K562 (cell line): ENCODE results near the gene STIL.

Experiments
- CBX3 ChIP-seq, 2 experiments: IDR thresholded peaks; 1 replicate in 1 of 2; 2 replicates in 1 of 2; pipeline ENCODE4 v1.6.1; 2012; ENCODE audit warnings: inconsistent platforms in 2 of 2, low read length in 2 of 2, borderline replicate concordance in 1 of 2, control low read depth in 1 of 2
- NR2C2 ChIP-seq, 2 experiments: fragments of 200-800 bp in 1 of 2; sonication (Bioruptor generic) in 1 of 2; sonication (generic) in 1 of 2; formaldehyde crosslinking in 1 of 2; IDR thresholded peaks; 2 replicates each; pipeline versions ENCODE4 v1.6.1 to v1.8.0; 2016 to 2022; ENCODE audit warnings: mild to moderate bottlenecking in 1 of 2, missing compliant biosample characterization in 1 of 2, missing genetic modification characterization in 1 of 2, missing genetic modification reagents in 1 of 2
- POLR2A ChIP-seq: fragments of 450-650 bp; conservative IDR thresholded peaks from 2 replicates; pipeline ENCODE4 v1.6.1; 2016
- ZC3H8 ChIP-seq: fragments of 450-650 bp; IDR thresholded peaks from 2 replicates; pipeline ENCODE4 v1.6.1; 2017
- TF ChIP-seq, protein P1 (sequence below), 2 experiments: fragments of 450-650 bp in 1 of 2; sonication (generic) in 1 of 2; formaldehyde crosslinking in 1 of 2; IDR thresholded peaks in 1 of 2; conservative IDR thresholded peaks in 1 of 2; 2 replicates each; pipeline versions ENCODE4 v1.6.1 to v1.8.1; 2016 to 2023; ENCODE audit warnings: mild to moderate bottlenecking in 2 of 2, moderate library complexity in 2 of 2, inconsistent platforms in 1 of 2, missing genetic modification reagents in 1 of 2

DNA sequence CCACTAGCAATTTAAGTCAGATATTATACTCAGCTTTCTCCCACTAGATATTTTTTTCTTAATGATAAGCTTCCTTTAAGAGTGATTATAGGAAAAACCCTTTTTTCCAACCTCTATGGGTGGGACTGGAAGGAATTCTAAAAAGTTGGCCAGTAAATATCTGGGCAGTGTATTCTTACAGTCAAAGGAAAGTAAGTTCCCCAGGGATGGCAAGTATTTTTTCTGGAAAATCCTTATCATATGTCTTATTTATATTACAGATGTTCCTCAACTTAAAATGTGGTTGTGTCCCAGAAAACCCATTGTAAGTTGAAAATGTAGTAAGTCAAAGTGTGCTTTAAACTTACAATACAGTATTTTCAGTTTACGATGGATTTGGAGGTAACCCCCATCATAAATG lies 48.9 kb upstream of the STIL start:
- TF ChIP-seq NR2C2 (CRISPR knock-in tag; IDR thresholded peaks at IDR 0.05) (no peak), NR2C2 (tag; IDR thresholded peaks at IDR 0.05) (no peak), CBX3 (IDR thresholded peaks at IDR 0.05; ENCODE audit: borderline replicate concordance in 1 of 2, low read length in 2 of 2) (no peak), POLR2A (no peak), ZC3H8 (no peak)
- TF ChIP-seq, protein P1, sequence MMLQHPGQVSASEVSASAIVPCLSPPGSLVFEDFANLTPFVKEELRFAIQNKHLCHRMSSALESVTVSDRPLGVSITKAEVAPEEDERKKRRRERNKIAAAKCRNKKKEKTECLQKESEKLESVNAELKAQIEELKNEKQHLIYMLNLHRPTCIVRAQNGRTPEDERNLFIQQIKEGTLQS (IDR thresholded peaks at IDR 0.05) = no peak
- TF ChIP-seq, protein P1 (CRISPR knock-in tag; conservative IDR thresholded peaks at IDR 0.05) = no peak
